Stimulated activated CD4-positive, alpha-beta T cell treated with anti-CD3 and anti-CD28 coated beads, Interleukin-12 subunit alpha, Interleukin-12 subunit beta, amount 100 ng/mL, for 4 hours (primary cell): ENCODE data around the gene CFAP20.

Experiments used
- DNase-seq: peaks from one replicate; pipeline ENCODE4 v3.0.0-alpha.2; 2020

CFAP20 gene

GRCh38 chr16:58123896-58124600, 5.1 kb downstream of the CFAP20 start:
- DNase-seq, result no peak

DNA sequence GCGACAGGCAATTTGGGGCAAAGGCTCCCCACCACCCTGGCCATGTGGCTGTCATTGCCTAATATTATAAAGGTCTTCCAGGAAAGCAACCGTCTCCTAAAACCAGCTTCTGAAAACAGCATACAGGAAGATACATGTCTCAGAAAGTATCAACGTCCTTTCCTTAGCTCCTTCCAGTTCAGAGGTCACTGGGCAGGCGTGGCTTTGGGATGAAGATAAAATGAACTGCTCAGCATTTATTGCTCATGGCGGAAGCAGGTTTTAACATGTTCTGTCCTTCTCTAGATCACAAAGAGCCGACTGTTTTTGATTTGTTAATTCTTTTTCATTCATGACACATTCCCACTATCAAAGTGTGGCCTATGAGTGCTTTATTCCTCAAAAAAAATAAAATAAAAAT, 8.0 kb downstream of the CFAP20 start:
- no peak for DNase-seq

GRCh38 chr16:58120234-58120633, 8.9 kb downstream of the CFAP20 start:
- no peak for DNase-seq

DNA sequence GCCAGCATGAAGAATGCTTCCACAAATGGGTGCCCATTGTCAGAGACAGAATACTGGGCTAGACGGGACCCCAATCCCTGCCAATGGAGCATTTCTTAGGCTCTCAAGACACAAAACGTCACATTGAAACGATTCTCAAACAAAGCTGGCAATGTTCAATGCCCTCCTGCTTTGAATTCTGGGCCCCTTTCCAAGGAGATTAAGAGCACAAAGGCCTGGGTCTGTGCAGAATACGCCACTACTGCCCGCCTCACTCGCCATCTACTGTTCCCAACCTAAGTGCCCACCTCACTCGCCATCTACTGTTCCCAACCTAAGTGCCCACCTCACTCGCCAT, 9.7 kb downstream of the CFAP20 start:
- no peak for DNase-seq

DNA sequence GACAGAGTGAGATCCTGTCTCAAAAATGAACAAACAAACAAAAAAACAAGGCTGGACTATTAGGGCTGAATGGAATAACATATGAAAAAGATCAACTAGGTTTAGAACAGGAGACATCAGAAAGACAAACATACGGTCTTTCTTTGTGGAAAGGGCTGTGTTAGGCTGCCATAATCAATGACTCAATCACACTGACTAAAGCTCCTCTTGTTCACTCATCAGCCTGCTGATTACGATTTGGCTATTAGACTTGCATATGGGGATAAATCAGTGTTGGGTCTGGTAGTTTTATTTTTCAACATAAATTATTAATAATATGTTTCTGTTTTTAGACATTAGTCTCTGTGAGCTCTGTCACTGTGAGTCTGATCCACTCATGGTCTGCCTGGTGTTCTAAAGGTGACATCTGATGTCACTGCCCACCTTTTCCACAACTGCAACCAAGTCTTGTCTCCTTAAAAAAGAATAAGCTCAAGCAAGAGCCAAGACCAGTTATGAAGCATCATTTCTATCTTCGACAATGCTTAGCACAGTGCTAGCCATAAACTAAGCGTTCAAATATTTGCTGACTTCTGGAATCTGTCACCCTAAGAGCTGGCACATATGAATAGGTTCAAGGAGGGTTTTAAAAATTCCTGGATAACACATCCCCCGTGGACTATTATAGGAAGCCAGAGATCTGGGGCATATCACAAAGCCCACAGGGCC, 10.2 kb downstream of the CFAP20 start:
- no peak for DNase-seq

GRCh38 chr16:58116529-58116928, 12.7 kb downstream of the CFAP20 start:
- no peak for DNase-seq

DNA sequence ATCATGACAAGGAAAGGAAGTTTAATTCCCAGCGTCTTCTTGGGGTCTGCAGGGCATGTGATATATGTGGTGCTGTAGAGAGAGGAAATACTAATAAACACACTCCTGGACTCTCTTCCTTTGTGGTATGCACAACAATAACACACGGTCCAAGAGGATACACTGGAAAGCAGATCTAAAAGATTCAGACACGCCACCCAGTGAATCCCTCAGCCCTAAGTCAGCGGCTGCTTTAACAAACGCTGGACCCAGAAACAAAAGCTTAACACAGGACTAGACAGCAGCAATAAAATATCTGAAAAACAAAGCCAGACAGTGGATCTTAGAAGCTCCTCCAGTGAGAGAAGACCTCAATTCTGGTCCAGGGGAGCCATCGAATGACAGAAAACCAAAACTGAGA, 13.1 kb downstream of the CFAP20 start:
- DNase-seq, result no peak

GRCh38 chr16:58114827-58115825, 14.1 kb downstream of the CFAP20 start:
- no peak for DNase-seq

DNA sequence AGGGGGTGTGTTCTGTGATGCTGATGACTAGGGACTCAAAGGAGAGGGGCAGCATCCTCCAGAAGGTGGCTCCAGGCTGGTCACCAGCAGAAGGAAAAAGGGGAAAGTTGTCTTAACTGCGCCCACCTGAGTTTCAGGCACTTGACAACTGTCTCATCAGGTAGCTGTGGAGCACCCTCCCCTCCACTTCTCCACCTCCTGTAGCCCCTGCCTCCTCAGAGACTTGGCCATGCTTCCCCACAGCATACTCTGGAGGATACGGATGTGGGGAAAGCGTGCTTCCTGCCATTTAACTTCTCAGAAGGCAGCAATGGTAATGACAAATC, 17.9 kb downstream of the CFAP20 start:
- DNase-seq, result no peak

DNA sequence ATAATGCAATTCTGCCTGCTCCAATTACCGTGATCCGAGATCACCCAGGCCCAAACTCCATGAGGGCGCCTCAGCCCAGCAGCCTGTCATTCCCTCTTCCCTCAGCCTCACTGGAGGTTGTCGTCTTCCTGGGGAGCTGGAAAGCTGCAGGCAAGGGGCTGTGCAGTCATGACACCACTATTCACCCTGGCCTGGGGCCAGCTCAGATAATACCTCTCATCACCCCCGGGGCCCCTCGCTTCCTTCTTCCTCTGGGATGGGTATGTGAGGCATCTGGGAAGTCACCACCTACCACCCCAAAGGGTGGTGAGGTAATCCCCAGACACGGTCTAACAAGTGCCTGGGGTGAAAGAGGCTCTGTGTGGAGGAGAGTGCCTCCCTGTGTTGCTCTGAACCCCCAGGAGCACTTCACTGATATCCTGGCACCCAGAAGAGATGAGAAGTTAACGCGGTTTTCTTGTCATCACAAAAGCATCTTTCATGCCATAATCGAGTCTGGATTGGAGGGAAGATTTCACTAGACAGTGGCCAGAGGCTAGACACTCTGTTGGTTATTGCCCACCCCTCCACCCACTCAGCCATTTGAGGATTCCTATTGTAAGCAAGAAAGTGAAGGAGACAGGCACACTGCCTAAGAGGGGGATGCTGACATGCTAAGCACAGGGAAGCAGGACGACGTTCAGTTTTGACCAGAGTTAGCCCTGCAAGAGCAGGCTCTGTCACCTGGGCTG, 18.4 kb downstream of the CFAP20 start:
- DNase-seq, result no peak

DNA sequence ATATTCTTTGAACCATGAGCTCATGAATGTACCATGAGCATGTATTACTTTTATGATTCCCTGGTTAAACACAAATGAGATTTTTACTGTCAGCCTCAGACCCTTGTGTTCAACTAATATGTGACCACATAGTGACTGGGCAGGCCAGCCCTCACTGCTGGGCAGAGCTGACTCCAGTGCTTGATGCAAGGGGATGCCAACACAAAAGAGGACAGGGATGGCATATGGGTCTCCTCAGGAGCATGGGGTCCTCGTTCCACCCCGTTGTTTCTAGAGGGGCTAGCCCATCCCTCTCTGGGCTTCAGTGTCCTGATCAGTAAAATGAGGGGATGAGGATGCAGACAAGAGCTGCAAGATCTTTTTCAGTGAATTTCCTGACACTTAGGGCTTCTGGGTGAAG, 19.3 kb downstream of the CFAP20 start:
- no peak for DNase-seq

DNA sequence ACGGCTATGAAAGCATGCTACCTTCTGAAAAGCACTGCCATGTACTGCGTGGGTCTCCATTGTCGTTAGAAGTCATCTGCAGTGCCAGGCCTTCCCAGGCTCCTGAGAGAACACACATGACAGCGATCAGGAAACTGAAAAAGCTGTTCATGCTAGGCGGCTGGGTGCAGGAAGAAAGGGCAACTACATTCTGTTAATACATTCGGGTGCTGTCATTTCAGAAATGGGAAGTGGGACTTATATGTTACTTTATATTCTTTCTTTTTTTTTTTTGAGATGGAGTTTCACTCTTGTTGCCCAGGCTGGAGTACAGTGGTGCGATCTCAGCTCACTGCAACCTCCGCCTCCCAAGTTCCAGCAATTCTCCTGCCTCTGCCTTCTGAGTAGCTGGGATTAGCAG, 19.9 kb downstream of the CFAP20 start:
- no peak for DNase-seq

- no peak for DNase-seq
These were observed 21.5 kb downstream of the CFAP20 start for GRCh38 chr16:58107709-58108108.

- DNase-seq, result no peak
These were observed 22.0 kb downstream of the CFAP20 start for GRCh38 chr16:58107228-58107627.

- no peak for DNase-seq
These were observed 23.6 kb downstream of the CFAP20 start for GRCh38 chr16:58105631-58106030.

- DNase-seq, result no peak
These were observed 26.4 kb downstream of the CFAP20 start for GRCh38 chr16:58102665-58103392.

GRCh38 chr16:58099956-58100300, 29.3 kb downstream of the CFAP20 start:
- no peak for DNase-seq

GRCh38 chr16:58099097-58099955, 29.9 kb downstream of the CFAP20 start:
- DNase-seq, result no peak

- no peak for DNase-seq
These were observed 30.7 kb downstream of the CFAP20 start for GRCh38 chr16:58098207-58099096.

DNA sequence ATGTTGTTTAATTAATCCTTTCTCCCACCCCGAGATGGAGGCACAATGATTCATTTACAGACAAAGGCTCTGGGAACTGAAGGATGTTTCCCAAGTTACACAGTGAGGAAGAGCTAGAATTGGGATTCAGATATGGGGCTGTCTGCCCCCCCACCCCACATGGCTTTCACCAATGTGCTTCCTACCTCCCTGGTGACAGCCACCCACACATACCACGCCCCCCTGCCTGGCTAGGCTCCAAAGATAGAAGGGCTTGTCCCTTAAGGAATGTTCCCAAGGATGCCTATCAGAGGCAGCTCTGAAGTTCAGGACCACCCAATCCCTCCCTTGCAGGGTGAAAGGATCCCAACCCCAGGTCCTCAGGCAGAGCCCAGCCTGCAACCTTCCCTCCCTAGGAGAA, 32.9 kb downstream of the CFAP20 start:
- DNase-seq, result no peak
